Peyer's patch (tissue), 4 donors: Measurements from ENCODE around the gene FAM83E. TPM values are rescaled to one million over a fixed set of nuclear protein-coding genes. Genes with fewer than 3 reads are reported as not detected.

Experiments
- DNase-seq, 3 donors: peaks; one replicate each; pipeline ENCODE4 v3.0.0-alpha.2; 2017 to 2019
- H3K27ac ChIP-seq, 4 donors: fragments of 200-600 bp; sonication (generic); one replicate each; pipeline ENCODE4 v1.5.1; 2016 to 2019
- H3K27me3 ChIP-seq, 2 donors: fragments of 200-600 bp; sonication (generic); one replicate each; pipeline ENCODE4 v1.5.1; 2019
- H3K36me3 ChIP-seq, 3 donors: fragments of 200-600 bp; sonication (generic); one replicate each; pipeline ENCODE4 v1.5.1; 2016 to 2019
- H3K4me1 ChIP-seq, 4 donors: fragments of 200-600 bp; sonication (generic); one replicate each; pipeline ENCODE4 v1.5.1; 2016 to 2019
- H3K4me3 ChIP-seq, 4 donors: fragments of 200-600 bp; sonication (generic); 1 replicate in 3 of 4; 2 replicates in 1 of 4; pipeline ENCODE4 v1.5.1; 2016 to 2019; ENCODE audit warnings: mild to moderate bottlenecking in 1 of 4
- H3K9me3 ChIP-seq, 4 donors: fragments of 200-600 bp; sonication (generic); one replicate each; pipeline ENCODE4 v1.5.1; 2016 to 2019; ENCODE audit warnings: mild to moderate bottlenecking in 1 of 4
- POLR2A ChIP-seq, 2 donors: fragments of 450-650 bp; IDR thresholded peaks; one replicate each; pipeline ENCODE4 v1.5.1; 2017; ENCODE audit warnings: antibody characterized with exemption in 2 of 2, mild to moderate bottlenecking in 2 of 2, moderate library complexity in 2 of 2
- total RNA-seq, 4 donors: library from RNA; depleted of rRNA; stranded (reverse); fragments of >200 nt; gene quantifications; one replicate each; pipeline ENCODE4 v1.1.0, GENCODE V29; 2016
- TF ChIP-seq, protein P1 (sequence below), 6 experiments: fragments of 450-650 bp in 4 of 6; fragments of 200-600 bp in 2 of 6; sonication (generic) in 1 of 6; IDR thresholded peaks; one replicate each; pipeline ENCODE4 v1.5.1; 2017 to 2019; ENCODE audit warnings: antibody characterized with exemption in 6 of 6, mild to moderate bottlenecking in 3 of 6, moderate library complexity in 1 of 6

The FAM83E gene
- total RNA-seq, 4 donors from 2014 or later, result 58.6 to 203 (median 130) TPM

DNA sequence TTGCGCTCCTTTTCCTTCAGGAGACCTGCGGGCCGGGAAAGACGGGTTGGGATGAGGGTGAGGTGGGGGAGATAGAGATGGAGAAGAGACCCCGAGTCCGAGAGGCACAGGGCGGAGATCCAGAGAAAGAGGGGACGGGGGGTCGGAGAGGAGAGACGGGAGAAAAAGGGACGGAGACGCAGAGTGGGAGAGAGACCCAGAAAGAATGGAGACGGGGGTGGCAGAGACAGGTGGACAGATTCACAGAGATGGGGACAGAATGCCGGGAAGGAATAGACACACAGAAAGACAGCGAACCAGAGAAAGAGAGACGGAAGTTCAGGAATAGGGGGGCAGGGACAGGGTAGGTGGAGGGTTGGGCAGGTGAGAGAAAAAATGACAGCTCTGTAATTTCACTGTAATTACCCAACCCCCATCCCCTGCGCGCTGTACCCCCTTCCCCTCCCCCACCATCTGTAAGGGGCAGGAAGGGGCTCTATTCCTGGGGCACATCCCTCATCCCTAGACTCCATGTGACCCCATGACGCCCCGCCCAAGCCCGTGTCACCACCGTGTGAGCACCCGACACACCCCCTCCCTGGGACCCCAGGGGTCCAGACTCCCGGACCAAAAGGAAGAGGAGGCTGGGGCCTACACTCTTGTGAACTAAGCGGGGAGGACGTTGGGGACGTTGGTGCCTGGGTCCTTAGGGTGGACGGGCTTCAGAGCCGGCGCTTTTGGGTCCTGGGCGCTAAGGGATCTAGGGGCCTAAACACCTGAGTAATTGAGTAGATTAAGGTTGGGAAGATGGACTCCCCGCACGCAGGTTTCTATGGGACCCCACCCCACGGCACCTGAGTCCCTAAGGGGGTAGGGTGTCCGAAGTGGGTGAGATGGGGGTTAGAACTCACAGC is 21.3 kb upstream of the FAM83E start:
- DNase-seq, result peak in 2 of 3 donors; percentile 70 to 74
- Histone ChIP-seq H3K9me3 (no peaks in the 10 kb centered on the region), H3K4me3 (peak overlapping the region; percentile 70 to 91 (median 78)), H3K4me1 (peaks cover 6 to 53% (median 19%) of the 10 kb centered on the region in 4 donors), H3K27ac (peak overlapping the region; percentile 96 to 98 (median 96)), H3K27me3 (no peaks in the 10 kb centered on the region), H3K36me3 (peaks cover 0 to 7% (median 0%) of the 10 kb centered on the region in 3 donors)
- TF ChIP-seq, protein P1, sequence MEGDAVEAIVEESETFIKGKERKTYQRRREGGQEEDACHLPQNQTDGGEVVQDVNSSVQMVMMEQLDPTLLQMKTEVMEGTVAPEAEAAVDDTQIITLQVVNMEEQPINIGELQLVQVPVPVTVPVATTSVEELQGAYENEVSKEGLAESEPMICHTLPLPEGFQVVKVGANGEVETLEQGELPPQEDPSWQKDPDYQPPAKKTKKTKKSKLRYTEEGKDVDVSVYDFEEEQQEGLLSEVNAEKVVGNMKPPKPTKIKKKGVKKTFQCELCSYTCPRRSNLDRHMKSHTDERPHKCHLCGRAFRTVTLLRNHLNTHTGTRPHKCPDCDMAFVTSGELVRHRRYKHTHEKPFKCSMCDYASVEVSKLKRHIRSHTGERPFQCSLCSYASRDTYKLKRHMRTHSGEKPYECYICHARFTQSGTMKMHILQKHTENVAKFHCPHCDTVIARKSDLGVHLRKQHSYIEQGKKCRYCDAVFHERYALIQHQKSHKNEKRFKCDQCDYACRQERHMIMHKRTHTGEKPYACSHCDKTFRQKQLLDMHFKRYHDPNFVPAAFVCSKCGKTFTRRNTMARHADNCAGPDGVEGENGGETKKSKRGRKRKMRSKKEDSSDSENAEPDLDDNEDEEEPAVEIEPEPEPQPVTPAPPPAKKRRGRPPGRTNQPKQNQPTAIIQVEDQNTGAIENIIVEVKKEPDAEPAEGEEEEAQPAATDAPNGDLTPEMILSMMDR (IDR thresholded peaks at IDR 0.05), result no peak
- no peak for TF ChIP-seq POLR2A (IDR thresholded peaks at IDR 0.05)

DNA sequence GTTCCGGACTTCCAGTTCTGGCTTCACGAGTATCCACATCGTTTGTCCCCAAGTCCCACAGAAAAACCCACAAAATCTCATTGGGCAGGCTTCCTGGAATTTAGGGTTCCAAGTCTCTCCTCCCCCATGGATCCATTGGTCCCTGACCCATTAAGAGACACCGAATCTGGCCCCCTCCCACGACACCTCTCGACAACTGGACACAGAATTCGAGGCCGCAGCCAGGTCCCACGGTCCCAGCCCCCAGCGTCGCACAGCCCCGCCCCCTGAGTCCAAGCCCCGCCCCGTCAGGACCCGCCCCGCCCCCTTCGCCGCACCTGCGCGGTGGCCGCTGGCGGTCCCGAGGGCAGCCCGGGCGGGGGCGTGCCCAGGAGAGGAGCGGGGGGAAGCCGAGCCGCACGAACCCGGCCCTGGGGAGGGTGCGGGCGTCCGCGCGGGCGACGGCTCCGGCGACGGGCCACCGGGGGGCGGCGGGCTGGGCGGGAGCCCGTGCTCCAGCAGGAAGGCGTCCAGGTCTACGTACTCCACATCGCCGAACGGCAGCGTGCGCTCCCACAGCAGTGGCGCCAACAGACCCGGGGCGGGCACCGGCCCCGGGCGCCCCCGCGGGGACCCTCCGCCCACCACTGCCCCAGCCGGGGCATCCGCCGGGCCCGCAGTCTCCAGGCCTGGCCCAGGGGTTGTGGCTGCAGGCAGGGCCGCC is 20.5 kb upstream of the FAM83E start:
- peaks cover 6 to 61% (median 19%) of the 10 kb centered on the region in 4 donors for H3K4me1 ChIP-seq
- peak in 1 of 2 donors; percentile 56 for TF ChIP-seq POLR2A (IDR thresholded peaks at IDR 0.05)
- TF ChIP-seq, protein P1 (IDR thresholded peaks at IDR 0.05), result no peak

DNA sequence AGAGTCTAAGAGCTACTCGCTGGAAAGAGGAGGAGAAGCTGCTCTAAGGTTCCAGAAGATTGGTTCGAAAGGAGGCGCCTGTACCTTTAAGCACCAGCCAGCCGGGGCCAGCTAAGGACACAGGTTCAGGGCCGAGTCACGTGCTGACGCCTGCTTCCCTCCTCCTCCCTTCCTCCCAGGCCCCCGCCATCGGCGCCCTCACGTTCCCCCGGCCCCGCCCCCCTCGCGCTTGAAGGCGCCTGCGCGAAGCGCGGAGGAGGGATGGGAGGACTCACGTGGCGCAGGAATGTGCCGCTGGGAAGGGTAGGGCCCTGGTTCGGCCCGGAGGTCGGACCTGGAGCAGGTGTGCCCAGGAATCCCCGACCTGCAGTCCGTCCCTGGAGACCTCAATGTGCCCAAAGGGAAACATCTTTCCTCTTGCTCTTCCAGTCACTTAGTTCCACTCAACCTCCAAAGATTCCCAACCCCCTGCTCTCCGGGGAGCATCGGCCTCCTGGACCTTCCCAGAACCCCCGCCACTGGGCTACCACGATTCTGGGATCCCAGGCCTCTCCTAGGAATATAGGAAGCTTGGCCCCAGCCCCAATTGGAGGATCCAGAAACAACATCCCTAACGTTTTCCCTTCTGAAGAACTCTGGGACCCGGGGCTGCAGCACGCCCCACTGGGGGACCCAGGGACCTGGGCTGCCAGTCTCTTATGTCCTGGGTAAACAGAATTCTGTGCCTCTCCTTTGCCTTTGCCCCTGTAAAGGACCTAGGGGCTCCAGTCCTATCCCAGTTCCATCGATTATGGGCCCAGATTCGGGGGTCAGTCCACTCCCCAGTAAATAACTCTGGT is 19.8 kb upstream of the FAM83E start:
- Histone ChIP-seq H3K36me3 (peaks cover 0 to 16% (median 0%) of the 10 kb centered on the region in 3 donors), H3K4me1 (peaks cover 6 to 66% (median 19%) of the 10 kb centered on the region in 4 donors), H3K27ac (peak overlapping the region; percentile 96 to 98 (median 96)), H3K9me3 (no peaks in the 10 kb centered on the region), H3K4me3 (peak overlapping the region; percentile 26 to 91 (median 78)), H3K27me3 (no peaks in the 10 kb centered on the region)
- peak; percentile 97 to 99 (median 98) for DNase-seq
- TF ChIP-seq POLR2A (IDR thresholded peaks at IDR 0.05), result peak; percentile 72 to 87
- TF ChIP-seq, protein P1 (IDR thresholded peaks at IDR 0.05), result no peak

More for the DNA sequence above, 20.5 kb upstream of the FAM83E start:
- no peaks in the 10 kb centered on the region for H3K9me3 ChIP-seq
- H3K4me3 ChIP-seq, result peak overlapping the region; percentile 70 to 91 (median 78)
- DNase-seq, result peak; percentile 73 to 90 (median 83)
- peak overlapping the region; percentile 96 to 98 (median 96) for H3K27ac ChIP-seq
- no peaks in the 10 kb centered on the region for H3K27me3 ChIP-seq
- peaks cover 0 to 15% (median 0%) of the 10 kb centered on the region in 3 donors for H3K36me3 ChIP-seq

DNA sequence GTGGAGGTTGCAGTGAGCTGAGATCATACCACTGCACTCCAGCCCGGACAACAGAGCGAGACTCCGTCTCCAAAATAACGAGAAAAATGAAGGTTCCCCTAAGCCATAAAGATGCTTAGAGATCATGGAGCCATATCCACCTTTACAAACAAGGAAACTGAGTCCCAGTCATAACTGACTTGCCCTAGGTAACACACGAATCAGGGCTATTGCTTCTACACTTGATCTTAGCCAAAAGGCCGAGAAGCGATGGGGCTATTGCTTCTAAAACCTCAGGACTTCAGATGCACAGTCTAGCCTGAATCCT is 19.1 kb upstream of the FAM83E start:
- Histone ChIP-seq H3K36me3 (peaks cover 0 to 23% (median 0%) of the 10 kb centered on the region in 3 donors), H3K27me3 (no peaks in the 10 kb centered on the region), H3K4me1 (peaks cover 6 to 66% (median 19%) of the 10 kb centered on the region in 4 donors), H3K9me3 (no peaks in the 10 kb centered on the region), H3K4me3 (peak overlapping the region in 3 of 4 donors; percentile 26 to 91 (median 39)), H3K27ac (peak overlapping the region; percentile 96 to 98 (median 96))
- TF ChIP-seq POLR2A (IDR thresholded peaks at IDR 0.05), result no peak
- TF ChIP-seq, protein P1 (IDR thresholded peaks at IDR 0.05), result no peak
- DNase-seq, result no peak
